HepG2 (cell line): ENCODE results near the gene RGS19. TPM values are rescaled to one million over a fixed set of nuclear protein-coding genes. Genes with fewer than 3 reads are reported as not detected.

ENCODE experiments used
- CBFB ChIP-seq: sonication (generic); formaldehyde crosslinking; IDR thresholded peaks from 2 replicates; pipeline ENCODE4 v1.4.0; 2020; ENCODE audit warnings: missing genetic modification reagents
- FOSL2 ChIP-seq: sonication (generic); formaldehyde crosslinking; IDR thresholded peaks from 2 replicates; pipeline ENCODE4 v1.4.0; 2020; ENCODE audit warnings: missing genetic modification reagents
- NR2F6 ChIP-seq, 2 experiments: IDR thresholded peaks; 2 replicates each; pipeline ENCODE4 v1.6.1; 2016; ENCODE audit warnings: antibody characterized with exemption in 1 of 2, mild to moderate bottlenecking in 1 of 2
- RAD21 ChIP-seq: fragments of 450-650 bp; formaldehyde crosslinking; IDR thresholded peaks from 2 replicates; pipeline ENCODE4 v1.5.0; 2020; ENCODE audit warnings: mild to moderate bottlenecking
- SP2 ChIP-seq: sonication (generic); formaldehyde crosslinking; IDR thresholded peaks from 2 replicates; pipeline ENCODE4 v1.5.1; 2020; ENCODE audit warnings: mild to moderate bottlenecking, missing genetic modification reagents
- ZNF24 ChIP-seq: fragments of 450-650 bp; IDR thresholded peaks from 2 replicates; pipeline ENCODE4 v1.6.1; 2017; ENCODE audit warnings: antibody characterized with exemption, mild to moderate bottlenecking
- ZNF740 ChIP-seq: sonication (generic); formaldehyde crosslinking; IDR thresholded peaks from 2 replicates; pipeline ENCODE4 v1.4.0; 2020; ENCODE audit warnings: missing genetic modification reagents
- ZSCAN25 ChIP-seq: sonication (generic); formaldehyde crosslinking; IDR thresholded peaks from 2 replicates; pipeline ENCODE4 v1.8.0; 2022; ENCODE audit warnings: mild to moderate bottlenecking, missing genetic modification reagents
- polyA plus RNA-seq, 8 experiments: library from polyadenylated mRNA; depleted of rRNA in 3 of 8; stranded (reverse) in 7 of 8; unstranded in 1 of 8; fragments of >200 nt; fragmentation: Illumina TruSeq in 4 of 8; extraction: Trizol in 4 of 8; gene quantifications; 2 replicates each; pipeline versions ENCODE4 v1.2.1 to v1.2.3, GENCODE V29; 2011 to 2016; ENCODE audit warnings: low read depth in 4 of 8, missing spikeins in 1 of 8, mixed read lengths in 1 of 8; ENCODE audit not compliant: insufficient read depth in 1 of 8
- total RNA-seq, 5 experiments: library from RNA; depleted of rRNA; stranded (reverse); fragments of >200 nt; fragmentation: Illumina TruSeq; extraction: Trizol; gene quantifications; 2 replicates each; pipeline ENCODE4 v1.2.3, GENCODE V29; 2016; ENCODE audit warnings: low read depth in 1 of 5
- TF ChIP-seq, protein P1 (sequence below): sonication (generic); formaldehyde crosslinking; IDR thresholded peaks from 2 replicates; pipeline ENCODE4 v1.9.0; 2022; ENCODE audit warnings: missing genetic modification reagents, mild to moderate bottlenecking, borderline replicate concordance
- TF ChIP-seq, protein P2 (sequence below): sonication (generic); formaldehyde crosslinking; IDR thresholded peaks from 2 replicates; pipeline ENCODE4 v1.4.0; 2020; ENCODE audit warnings: missing genetic modification reagents

The RGS19 gene
- total and polyA plus RNA-seq, 2 of the 13 experiments (the other 11 are each of a cell fraction or from before 2014, with no cell fraction given), result 10.7 to 11.9 TPM

- no peak for TF ChIP-seq ZNF740 (CRISPR knock-in tag)
- TF ChIP-seq NR2F6 (IDR thresholded peaks at IDR 0.05), result peak; percentile 34; the same call in 1 of the 2 replicates
- peak; percentile 39; the same call in 1 of the 2 replicates for TF ChIP-seq NR2F6 (CRISPR knock-in tag; IDR thresholded peaks at IDR 0.05)
- TF ChIP-seq ZNF24, result no peak
- TF ChIP-seq SP2 (CRISPR knock-in tag), result peak; percentile 26; the same call in 1 of the 2 replicates
- TF ChIP-seq, protein P1, sequence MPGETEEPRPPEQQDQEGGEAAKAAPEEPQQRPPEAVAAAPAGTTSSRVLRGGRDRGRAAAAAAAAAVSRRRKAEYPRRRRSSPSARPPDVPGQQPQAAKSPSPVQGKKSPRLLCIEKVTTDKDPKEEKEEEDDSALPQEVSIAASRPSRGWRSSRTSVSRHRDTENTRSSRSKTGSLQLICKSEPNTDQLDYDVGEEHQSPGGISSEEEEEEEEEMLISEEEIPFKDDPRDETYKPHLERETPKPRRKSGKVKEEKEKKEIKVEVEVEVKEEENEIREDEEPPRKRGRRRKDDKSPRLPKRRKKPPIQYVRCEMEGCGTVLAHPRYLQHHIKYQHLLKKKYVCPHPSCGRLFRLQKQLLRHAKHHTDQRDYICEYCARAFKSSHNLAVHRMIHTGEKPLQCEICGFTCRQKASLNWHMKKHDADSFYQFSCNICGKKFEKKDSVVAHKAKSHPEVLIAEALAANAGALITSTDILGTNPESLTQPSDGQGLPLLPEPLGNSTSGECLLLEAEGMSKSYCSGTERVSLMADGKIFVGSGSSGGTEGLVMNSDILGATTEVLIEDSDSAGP (CRISPR knock-in tag), result peak; percentile 37; the same call in 1 of the 2 replicates
- TF ChIP-seq RAD21 (CRISPR knock-in tag), result 0 out of 2 replicates have a peak, but pooled peaks have one; percentile 11
- TF ChIP-seq CBFB (CRISPR knock-in tag), result no peak
- no peak for TF ChIP-seq FOSL2 (CRISPR knock-in tag)
- TF ChIP-seq ZSCAN25, result peak; percentile 36; the same call in 1 of the 2 replicates
- TF ChIP-seq, protein P2, sequence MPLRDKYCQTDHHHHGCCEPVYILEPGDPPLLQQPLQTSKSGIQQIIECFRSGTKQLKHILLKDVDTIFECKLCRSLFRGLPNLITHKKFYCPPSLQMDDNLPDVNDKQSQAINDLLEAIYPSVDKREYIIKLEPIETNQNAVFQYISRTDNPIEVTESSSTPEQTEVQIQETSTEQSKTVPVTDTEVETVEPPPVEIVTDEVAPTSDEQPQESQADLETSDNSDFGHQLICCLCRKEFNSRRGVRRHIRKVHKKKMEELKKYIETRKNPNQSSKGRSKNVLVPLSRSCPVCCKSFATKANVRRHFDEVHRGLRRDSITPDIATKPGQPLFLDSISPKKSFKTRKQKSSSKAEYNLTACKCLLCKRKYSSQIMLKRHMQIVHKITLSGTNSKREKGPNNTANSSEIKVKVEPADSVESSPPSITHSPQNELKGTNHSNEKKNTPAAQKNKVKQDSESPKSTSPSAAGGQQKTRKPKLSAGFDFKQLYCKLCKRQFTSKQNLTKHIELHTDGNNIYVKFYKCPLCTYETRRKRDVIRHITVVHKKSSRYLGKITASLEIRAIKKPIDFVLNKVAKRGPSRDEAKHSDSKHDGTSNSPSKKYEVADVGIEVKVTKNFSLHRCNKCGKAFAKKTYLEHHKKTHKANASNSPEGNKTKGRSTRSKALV (CRISPR knock-in tag), result no peak
These were observed 12.2 kb downstream of the RGS19 start (continued) for GRCh38 chr20:64067005-64067632.
